NCI-H345 treated with DMSO at 0.1 percent for 48 hours (cell line): ENCODE measurements around the gene CCDC7.

ENCODE experiments used
- DNase-seq: peaks from one replicate; lab custom pipeline; 2025; ENCODE audit not compliant: unreplicated experiment; lab: John Stamatoyannopoulos, UW

The CCDC7 gene

DNA sequence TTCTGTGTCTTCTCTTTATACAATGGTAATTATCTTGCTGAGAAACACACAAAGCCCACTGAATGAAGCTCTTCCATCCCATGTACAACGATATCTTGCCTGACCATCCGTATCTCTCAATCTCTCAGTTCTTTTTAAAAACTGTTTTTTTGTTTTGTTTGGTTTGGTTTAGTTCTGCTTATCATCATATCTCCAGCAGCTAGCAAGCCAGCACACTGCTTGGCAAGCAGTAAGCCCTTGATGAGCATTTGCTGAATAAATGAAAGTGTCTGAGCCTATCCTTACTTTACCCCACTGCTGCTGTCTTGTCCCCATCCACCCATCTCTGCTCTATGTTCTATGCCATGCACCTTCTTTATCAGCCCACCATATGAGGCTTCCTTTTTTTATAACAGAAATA lies 477.9 kb downstream of the CCDC7 start:
- no peak for DNase-seq
